ENCODE results near the gene MEG3.
"Not testable (repeated sequence)": the region's sequence is repeated elsewhere in the genome, so short reads cannot be mapped to it uniquely, and the experiment has no call there.

MEG3 gene

DNA sequence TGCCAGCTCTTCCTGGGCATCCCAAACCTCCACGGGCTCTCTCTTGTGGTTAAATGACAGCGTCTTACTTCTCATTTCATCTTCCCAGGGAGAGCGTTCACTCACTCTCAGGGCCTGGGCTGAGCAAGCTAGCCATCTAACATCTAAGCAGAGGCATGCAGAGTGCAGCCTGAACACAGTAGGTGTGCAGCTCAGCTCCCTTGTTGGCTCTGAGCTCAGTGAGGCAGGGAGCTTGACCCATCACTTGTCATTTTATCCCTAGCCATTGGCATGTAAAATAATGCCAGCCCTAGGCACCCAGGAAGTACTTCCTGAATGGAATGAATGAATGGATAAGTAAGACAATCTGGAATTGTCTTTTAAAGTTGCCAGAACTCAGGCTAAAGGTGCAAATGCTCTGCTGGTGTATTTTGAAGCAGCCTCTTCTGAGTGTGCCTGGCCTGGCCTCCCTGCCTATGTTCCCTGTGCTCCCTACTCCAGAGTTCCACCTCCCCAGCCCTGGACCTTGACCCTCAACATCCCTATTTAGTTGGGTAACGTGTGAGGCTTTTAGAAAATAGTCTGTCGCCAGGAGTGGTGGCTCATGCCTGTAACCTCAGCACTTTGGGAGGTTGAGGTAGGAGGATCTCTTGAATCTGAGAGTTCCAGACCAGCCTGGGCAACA lies 9.5 kb upstream of the MEG3 start:
- DNase-seq = no peak

DNA sequence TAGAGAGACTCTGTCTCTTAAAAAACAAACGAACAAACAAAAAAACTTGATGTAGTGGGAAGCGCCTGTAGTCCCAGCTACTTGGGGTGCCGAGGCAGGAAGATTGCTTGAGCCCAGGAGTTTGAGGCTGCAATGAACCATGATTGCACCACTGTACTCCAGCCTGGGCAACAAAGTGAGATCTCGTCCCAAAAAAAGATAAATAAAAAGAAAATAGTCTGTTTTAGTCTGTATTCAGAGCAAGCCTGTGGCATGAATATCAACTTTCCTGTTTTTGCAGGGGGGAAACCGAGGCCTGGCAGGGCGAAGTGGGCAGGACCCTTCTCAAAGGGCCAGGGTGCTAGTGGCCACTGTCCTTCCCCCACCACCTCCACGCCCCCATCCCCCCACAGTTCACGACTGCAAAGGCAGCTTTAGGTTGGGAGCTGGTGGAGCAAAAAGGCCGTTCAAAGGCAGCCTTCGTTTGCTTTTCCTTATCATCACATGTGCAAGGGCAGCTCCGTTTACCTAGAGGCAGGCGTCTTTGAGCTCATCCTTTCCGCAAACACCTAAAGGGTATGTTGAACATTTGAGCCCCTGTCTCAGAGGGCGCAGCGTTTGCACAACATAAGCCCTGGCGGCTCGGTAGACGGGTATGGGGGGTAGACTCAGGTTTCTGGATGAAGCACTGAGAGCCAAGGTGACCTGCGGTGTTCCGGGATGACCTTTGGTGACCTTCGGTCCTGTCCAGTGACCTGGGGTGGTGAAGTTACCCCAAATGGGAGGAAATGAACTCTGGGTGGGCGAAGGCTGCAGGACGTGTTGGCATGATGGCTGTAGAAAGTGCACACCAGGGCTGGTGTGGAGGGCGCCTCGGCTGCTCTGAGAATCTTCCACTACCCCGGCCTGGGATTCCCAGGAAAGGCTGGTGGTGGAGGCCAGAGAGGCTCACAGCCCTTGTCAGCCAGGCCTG lies 8.7 kb upstream of the MEG3 start:
- no peak for DNase-seq

DNA sequence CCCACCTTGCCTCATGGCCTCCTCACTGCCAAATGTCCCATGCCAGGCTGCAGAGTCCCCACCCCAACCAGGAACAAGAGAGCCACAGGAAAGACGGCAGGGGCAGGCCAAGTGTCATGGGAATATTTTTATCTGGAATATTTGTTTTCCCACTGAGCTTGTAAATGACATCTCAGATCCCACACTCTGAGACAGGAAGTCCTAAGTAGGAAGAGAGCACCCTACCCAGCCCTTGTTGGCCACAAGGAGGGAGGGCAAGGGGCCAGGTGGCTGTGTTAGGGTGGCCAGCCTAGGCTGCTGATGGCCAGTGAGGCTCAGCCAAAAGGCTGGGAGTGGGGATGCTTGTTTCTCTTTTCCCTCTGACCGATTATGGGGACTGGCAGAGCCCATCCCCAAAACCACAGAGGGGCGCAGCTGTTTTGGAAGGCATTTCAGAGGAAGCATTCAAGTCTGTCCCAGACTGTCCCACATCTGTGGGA lies 7.7 kb upstream of the MEG3 start:
- DNase-seq = no peak

DNA sequence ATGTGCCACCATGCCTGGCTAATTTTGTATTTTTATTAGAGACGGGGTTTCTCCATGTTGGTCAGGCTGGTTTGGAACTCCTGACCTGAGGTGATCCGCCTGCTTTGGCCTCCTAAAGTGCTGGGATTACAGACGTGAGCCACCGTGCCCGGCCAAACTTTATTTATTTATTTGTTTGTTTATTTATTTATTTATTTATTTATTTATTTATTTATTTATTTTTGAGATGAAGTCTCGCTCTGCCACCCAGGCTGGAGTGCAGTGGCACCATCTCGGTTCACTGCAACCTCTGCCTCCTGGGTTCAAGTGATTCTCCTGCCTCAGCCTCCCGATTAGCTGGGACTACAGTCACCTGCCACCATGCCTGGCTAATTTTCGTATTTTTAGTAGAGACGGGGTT lies 7.0 kb upstream of the MEG3 start:
- DNase-seq = not testable (repeated sequence)

DNA sequence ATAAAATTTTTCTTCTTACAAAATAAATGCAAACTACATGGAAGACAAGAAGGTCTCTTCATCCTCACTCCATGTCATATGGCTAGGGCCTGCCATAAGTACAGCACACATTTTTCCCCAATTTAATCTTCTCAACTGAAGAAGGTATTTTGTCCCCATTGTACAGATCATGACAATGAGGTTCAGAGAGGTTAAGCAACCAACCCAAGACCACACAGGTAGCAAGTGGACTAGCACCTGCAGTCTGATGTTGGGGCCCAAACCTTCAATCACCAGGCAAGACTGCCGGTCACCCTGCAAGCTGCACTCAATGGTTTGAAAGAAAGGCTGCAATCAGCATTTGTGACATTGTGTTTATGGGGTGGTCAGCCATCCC lies 6.5 kb upstream of the MEG3 start:
- no peak for DNase-seq

DNA sequence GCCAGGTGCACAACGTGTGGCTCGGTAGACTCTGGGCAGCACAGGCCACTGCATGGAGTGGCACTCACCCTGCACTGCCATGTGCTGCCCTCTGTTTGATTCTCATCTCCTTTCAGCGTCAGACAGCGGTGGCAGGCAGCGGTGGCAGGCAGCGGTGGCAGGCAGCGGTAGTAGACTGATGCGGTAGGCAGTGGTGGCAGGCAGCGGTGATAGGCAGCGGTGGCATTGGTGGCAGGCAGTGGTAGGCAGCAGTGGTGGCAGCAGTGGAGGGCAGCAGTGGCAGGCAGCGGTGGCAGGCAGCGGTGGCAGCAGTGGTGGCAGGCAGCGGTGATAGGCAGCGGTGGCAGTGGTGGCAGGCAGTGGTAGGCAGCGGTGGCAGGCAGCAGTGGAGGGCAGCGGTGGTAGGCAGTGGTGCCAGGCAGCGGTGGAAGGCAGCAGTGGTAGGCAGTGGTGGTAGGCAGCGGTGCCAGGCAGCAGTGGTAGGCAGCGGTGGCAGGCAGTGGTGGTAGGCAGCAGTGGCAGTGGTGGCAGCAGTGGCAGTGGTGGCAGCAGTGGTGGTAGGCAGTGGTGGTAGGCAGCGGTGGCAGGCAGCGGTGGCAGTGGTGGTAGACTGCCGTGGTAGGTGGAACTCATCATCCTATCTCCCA lies 6.0 kb upstream of the MEG3 start:
- DNase-seq = no peak

DNA sequence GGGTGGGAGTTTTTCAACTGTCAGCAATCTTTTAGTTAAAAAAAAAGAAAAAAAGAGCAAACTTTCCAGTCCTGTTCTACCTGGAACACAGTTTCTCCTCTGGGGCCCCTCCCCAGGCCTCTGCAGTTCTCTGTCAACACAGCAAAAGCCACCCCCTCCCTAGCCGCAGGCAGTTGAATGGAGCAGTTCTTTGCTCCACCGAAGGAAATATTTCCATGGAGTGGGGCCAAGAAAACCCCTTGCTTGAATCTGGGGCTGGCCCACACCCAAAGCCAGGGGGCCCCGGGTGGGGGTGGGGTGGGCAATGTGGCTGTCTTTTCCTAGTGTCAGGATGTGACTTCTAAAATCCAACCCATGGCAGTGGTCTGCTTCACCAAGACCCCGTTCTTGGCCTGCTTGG lies 5.0 kb upstream of the MEG3 start:
- no peak for DNase-seq

DNA sequence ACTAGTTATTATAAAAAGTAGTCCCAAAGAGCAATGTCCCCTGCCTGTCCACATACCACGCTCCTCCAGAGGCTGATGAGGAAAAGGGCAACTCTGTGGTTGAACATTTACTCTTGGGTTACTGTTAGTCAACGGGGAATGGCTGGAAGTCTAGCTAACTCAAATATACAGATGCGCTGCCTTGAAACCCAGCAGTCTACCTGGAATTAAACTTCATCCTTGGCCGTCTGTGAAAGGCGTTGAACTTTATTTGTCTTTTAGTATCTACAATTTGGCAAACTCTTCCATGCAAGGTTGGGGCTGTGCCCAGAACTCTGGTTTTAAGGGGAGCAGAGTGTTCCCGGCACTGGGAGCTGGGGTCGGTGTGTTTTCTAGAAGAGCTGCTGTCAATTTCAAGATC lies 3.9 kb upstream of the MEG3 start:
- DNase-seq = no peak

DNA sequence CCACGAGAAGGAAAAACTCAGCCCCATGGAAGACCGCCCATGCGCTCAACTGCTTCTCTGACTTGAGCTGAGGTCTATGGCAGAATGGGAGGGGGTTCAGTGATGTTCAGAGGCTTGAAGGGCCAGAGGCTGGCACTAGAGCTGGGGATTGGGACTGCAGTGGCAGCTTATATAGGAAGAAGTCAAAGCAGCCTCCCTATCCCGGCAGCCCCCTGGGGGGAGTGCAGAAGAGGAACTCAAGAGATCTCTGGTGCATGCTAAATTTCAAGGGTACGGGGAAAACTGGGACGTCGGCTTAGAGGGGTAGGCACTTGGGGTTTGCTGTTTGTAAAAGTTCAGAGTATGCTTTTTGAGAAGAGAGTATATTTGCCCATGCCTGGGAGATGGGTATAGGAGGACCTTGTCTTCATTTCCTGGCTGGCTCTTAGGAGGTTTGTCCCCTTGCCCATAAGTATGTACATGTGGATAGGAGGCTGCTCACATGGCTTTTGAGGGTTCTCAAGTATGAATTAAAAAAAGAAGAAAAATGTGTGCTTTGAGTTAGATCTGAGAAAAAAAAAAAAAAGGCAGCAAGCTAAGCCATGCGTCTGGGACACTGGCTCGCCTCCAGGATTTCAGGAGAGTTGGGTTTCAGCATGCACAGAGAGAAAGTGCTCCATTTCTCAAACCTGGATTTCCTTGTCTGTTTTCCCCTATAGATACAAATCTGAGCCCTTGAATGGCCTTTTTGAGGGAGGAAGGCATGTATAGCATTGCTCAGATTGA lies 3.2 kb upstream of the MEG3 start:
- no peak for DNase-seq

DNA sequence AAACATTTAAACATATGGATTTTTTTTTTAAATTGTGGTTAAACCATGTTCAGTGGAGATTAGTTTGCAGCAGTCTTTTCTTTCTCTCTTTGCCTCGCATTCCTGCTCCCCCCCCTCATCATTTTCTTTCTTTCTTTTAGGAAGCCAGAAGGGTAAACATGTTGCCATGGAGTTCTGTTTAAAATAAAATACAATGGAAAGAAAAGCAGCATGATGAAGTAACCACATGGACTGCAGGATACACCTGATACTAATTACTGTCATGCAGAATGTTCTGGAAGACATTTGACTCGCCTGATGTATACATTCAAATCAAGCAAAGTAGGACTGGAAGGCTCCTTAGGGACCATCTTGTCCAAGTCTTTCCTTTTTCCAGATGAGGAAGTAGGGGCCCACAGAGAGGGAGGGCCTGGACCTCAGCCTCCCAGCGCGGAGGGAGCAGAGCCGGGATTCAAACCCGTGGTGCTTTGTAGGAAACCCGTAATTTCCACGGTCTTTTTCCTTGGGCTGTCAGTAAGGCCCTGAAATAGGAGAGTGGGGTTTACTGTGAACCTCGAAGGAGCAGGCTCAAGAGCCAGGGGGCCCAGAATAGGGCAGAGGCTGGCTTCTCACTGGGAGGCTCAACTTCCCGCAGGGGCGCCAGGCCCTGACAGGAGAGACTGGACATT lies 2.4 kb upstream of the MEG3 start:
- no peak for DNase-seq

DNA sequence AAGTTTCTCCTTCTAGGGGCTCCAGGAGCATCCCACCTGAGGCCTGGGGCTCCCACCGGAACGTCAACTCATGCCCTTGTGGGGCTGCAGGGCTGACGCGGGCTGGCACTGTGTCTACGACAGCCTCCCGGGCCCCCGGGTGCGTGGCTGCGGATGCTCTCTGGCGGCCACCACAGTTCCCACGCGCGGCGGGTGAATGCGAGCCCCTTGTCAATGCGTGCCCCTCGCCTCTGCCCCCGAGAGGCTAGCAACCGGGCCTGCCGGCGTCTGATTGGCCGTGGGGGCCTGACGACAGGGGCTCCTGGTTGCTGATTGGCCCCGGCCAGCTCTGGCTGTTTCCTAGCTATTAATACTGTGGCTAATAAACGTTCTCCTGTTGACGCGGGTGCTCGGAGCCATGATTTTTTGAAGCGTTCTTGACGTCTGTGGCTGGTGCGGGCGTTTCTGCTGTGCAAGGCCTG lies 1.8 kb upstream of the MEG3 start:
- no peak for DNase-seq

DNA sequence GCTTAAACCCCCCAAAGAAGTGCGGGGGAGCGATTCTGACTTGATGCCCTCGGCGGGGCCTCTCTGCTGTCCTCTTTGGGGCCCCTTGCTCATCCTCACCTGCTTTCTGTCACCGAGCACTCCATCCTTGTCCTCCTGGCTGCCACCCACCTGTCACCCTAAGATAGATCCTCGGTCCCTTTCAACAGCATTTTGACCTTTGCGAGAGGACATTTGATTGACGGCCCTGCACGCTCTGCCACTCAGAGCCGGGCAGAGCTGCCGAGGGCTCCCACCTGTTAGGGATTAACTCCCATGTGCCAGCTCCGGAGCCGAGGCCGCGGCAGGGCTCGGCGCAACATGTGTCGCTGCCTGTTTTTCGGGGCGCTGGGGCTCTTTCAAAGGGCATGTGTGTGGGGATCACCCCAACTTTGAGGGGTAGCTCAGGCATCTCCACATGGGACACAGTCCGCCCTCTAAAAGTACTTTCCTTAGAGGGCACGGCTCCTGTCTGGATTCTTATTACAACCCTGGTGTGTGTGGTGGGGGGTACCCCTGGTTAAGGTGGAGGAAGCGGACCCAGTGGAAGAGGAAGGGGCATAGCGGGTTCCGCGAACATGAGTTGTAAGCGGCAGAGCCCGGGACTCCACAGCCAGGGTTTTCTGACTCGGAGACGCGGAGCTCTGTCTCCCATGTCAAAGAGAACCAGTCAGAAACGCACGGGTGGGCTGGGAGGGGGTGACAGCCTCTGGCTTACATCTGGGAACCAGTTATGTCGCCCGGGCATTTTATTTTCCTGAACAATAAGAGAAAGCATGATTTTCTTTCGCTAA lies 811 bp upstream of the MEG3 start:
- DNase-seq = no peak

DNA sequence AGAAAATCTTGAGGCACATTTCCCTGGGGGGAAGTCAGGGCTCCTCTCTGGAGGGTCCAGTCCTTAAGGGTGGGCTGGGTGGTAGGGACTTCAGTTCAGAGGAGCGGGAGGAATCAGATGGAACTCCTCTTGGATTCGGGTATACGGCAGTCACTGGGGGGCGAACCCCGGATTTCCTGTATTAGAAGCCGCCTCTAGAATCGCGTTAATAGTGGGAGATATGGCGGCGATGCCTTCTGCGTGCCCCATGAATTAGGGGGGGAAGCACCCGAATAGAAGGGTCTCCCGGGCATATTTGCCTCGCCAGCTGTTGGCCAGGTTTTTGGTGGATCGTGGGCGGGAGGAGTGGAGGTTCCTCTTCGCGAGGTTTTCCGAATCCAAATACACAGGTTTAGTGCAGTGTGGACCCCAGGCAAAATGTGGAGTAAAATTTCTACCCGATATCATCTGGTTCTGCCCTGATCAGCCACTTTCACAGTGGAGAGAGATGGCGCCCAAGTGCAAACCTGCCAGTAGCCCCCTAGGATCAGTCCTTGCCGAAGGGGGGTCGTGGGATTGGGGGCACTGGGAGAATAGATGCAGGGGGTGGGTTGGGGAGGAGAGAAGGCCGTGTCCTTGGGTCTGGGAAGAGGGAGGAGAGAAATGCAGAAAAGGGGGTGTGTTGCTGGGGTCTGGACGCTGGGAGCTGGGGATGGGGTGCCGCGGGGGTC lies 628 bp downstream of the MEG3 start:
- no peak for DNase-seq

DNA sequence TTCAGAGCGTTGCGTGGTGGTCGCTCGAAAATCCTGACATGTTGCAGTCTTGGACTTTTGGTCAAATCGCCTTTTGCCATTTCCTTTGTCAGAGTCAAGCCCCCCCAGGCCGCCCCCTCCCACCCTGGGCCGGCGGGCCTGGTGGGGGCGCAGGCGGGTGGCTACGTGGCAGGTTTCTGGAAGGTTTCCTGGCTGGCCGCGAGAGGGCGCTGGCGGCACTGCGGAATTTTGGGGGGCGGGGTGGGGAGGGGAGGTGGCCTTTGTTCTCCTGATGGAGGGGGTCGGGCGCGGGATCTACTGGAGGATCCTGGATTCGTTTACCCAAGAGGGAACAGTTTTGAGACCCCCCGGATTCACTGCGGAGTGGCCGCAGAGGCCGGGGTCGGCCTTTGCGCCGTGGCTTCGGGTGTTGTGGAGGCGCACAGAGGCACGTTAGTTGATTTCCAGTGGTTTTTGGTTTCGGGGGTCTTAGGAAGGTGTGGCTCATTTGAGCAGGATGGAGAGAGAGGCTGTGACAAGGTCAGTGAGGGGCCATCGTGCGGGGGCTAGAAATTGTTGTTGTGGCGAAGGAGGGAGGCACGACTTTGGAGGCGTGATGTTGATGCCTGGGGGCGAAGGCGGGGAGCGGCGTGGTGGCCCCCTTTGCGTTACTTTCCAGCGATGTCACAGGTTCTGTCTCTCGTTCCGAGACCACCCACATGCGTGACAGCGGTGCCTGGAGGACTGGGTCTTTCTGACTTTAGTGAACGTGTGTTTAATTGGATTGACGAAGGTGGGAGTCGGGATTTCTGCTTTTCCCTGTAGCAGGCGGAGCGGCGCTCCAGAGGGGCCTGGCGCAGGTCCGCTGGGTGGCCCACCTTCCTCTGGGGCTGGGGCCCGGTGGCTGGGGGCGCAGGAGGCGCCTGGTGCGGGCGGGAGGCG lies 1.4 kb downstream of the MEG3 start:
- no peak for DNase-seq

DNA sequence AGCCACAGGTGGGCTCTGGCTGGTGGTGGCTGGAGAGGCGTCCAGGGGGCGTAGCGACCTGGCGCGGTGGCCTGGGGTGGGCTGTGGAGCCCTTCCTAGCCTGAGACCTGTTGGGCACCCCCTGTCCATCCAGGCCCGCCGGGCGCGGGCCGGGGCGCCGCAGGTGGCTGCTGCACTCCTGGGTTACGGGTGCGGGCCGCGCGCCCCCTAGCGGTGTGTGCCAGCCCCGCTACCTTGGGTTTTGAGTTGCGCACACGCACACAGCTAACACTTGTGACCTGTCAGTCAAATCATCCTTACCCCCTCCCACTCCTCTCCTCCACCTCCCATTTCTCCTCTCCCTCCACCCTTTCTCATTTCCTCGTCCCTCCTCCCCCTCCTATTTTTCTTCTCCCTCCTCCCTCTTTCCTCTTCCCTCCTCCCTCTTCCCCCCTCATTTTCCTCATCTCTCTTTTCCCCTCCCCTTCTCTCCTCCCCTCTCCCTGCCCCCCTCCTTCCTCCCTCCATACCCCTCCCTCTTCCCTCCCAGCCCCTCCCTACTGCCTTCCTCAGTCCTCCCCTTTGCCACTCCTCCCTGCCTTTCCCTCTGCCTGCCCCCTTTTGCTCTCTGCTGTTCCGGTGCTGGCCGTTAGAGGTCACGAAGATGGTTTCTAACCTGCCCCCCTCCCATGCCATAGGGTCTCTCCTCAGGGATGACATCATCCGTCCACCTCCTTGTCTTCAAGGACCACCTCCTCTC lies 2.3 kb downstream of the MEG3 start:
- DNase-seq = no peak

DNA sequence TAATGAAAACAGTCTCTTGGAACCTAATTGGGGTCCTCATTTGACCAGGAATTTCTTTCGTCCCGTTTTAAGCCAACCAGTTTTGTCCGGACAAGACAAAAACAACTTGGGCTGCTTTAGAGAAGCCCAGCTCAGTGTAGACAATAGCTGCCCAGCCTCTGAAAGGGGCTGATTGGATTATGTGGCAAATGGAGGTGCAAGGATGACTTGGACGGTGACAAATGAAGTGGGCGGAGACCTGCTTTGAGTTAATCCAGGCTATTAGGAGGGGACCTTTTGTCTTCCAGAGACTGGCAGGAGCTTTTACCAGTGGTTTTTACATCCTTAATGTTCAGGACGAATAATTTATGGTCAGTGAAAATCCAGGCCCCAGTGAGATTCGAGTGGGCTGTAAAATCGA lies 4.8 kb downstream of the MEG3 start:
- DNase-seq = no peak

DNA sequence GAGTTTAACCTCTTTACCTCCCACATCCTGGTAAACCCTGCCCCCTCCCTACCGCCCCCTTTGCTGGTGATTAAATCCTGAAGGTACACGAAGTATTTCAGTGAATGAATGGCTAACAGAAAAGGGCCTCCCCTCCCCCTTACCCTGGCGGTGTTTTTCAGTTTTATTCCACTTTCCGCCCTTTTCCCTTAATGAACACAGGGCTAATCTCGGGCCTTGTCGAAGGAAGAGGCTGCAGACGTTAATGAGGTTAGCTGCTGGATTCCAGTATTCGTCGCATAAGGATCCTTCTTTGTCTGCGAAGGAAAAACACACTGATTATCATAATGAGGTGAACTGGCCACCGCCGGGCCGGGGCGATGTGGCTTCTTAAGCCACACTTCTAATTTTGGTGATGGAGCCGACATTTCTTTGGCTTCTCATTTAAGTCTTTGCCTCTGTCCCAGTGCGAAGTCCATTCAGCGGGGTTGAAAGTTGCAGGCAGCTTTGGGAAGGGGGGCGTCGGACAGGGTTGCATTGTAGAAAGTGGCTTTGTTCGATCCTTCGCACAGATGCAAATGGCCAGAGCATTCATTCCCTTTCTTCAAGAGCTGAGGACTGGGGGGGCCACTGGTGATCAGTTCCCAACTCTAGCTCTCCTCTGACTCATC lies 6.5 kb downstream of the MEG3 start:
- DNase-seq = no peak

DNA sequence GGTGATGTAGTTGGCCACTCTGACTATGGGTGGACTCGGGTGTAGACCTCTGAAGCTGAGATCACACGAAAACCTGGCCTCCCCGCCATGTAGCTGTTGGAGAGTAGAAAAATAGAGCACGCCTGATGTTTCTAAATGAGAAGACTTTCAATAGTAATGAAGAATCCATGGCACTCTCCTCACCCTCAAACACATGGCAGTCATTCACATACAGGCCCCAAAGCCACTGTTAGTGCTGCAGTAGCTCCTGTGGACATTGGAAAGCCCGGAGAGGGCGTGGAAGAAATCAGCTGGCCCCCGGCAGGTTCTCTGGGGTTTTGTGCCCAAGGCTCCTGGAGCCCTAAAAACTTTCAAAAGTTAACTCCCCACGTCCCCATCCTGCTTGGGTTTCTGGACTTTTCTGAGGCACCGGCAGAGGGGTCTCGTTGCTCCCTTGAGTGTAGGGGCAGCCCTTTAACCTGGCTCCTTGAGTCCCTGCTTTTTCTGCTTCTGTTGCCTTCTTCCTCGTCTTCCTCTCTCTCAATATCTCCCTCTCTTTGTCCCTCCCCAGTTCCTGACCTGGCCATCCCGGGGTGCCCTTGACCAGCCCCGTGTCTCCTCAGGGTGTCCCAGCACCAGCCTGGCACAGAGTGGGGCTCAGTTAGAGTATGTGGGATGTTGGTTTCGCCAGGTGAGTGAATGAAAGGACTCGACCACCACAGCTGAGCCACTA lies 8.3 kb downstream of the MEG3 start:
- DNase-seq = no peak
